ENCODE data around the gene RBM14. TPM values are rescaled to one million over a fixed set of nuclear protein-coding genes. Genes with fewer than 3 reads are reported as not detected.
A peak's percentile ranks its signal among the peaks of the same experiment; 100 is the strongest.
"Not testable (repeated sequence)": the region's sequence is repeated elsewhere in the genome, so short reads cannot be mapped to it uniquely, and the experiment has no call there.

Gene RBM14
- total RNA-seq, 4 donors from 2014 or later = 38.3 to 74.2 (median 55.7) TPM

DNA sequence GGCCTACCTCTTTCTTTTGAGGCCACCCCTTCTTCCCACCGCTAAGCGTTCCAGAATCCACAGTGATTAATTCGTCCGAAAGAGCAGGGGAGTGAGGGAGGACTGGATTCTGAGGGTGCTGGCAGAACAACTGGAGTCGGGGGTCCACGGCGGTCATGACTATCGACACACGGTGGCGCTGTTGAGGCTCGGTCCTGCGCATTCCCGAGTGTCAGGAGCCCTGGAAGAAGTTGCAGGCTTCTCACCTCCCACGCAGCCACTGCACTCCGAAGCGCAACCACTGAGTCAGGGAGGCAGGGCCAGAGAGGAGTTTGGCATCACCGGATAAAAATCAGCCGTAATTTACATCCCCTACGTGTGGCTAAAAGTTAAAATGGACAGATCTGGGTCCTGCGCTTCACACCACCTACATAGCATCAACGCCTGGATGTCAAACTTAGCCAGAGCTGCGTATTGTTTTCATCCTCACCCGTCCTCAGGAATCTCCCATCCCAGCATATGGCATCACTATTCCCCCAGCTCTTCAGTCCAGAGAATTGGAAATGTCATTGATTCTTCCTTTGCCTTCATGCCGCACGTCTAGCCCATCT, 37.3 kb upstream of the RBM14 start:
- peak; percentile 92 for DNase-seq (ENCODE audit: low spot score)
- peak; percentile 92 for ATAC-seq (ENCODE audit: low FRiP score)
- TF ChIP-seq, protein P1, sequence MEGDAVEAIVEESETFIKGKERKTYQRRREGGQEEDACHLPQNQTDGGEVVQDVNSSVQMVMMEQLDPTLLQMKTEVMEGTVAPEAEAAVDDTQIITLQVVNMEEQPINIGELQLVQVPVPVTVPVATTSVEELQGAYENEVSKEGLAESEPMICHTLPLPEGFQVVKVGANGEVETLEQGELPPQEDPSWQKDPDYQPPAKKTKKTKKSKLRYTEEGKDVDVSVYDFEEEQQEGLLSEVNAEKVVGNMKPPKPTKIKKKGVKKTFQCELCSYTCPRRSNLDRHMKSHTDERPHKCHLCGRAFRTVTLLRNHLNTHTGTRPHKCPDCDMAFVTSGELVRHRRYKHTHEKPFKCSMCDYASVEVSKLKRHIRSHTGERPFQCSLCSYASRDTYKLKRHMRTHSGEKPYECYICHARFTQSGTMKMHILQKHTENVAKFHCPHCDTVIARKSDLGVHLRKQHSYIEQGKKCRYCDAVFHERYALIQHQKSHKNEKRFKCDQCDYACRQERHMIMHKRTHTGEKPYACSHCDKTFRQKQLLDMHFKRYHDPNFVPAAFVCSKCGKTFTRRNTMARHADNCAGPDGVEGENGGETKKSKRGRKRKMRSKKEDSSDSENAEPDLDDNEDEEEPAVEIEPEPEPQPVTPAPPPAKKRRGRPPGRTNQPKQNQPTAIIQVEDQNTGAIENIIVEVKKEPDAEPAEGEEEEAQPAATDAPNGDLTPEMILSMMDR (IDR thresholded peaks at IDR 0.05) = peak in 2 of 3 donors; percentile 47 to 69

GRCh38 chr11:66580803-66581202, 35.6 kb upstream of the RBM14 start:
- DNase-seq (ENCODE audit: low spot score) (no peak), ATAC-seq (ENCODE audit: low FRiP score) (no peak)
- TF ChIP-seq, protein P1 (IDR thresholded peaks at IDR 0.05) = no peak

DNA sequence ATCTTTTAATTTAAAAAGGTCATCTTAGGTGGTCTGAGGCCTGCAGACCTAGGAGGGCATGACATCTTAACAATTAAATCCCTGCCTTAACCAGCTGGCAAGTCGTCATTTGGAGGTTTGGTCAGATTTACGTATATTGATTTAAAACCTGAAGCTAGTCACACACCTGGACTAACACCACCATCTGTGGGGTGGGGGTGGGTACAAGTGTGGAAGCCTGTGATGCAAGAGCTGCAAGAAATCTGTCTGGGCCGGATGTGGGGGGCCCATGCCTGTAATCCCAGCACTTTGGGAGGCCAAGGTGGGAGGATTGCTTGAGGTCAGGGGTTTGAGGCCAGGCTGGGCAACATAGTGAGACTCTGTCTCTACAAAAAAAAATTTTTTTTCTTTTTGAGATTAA, 35.2 kb upstream of the RBM14 start:
- TF ChIP-seq, protein P1 (IDR thresholded peaks at IDR 0.05) = no peak
- no peak for ATAC-seq (ENCODE audit: low FRiP score)

DNA sequence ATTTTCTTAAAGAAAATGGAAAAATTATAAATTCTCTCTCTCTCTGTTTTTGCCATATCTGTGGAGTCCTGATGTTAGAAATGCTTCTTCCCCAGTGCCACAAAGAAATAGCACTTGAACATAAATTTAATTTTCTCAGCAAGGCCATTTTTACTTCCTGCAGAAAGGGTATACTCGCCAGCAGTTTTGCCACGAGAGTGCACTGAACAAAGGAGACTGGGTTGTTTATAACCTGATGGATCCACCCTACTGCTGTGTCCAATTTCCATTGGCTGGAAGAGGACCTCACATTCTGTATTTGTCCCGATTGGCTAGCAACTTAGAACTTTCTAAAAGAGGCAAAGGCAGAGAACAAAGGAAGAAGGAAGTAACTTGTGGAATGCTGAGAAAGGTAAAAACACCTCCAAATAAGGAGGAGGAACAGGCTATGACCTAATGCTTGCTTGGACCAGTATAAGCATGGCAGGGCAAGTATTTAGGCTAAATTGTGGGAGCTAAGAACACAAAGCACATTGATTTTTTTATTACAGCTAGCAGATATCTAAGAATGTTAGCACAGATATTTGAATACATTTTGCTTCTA, 33.8 kb upstream of the RBM14 start:
- ATAC-seq (ENCODE audit: low FRiP score); DNase-seq (ENCODE audit: low spot score): not testable (repeated sequence)

More for the DNA sequence above, 35.2 kb upstream of the RBM14 start:
- no peak for DNase-seq (ENCODE audit: low spot score)

GRCh38 chr11:66585447-66585846, 31.0 kb upstream of the RBM14 start:
- not testable (repeated sequence) for DNase-seq (ENCODE audit: low spot score); ATAC-seq (ENCODE audit: low FRiP score)

- no peak for ATAC-seq (ENCODE audit: low FRiP score)
- TF ChIP-seq, protein P1 (IDR thresholded peaks at IDR 0.05) = no peak
- no peak for DNase-seq (ENCODE audit: low spot score)
Measured at GRCh38 chr11:66586136-66586535, 30.3 kb upstream of the RBM14 start.

- not testable (repeated sequence) for DNase-seq (ENCODE audit: low spot score); ATAC-seq (ENCODE audit: low FRiP score)
Measured at GRCh38 chr11:66589315-66589714, 27.1 kb upstream of the RBM14 start.

- no peak for ATAC-seq (ENCODE audit: low FRiP score)
Measured at GRCh38 chr11:66589996-66590675, 26.3 kb upstream of the RBM14 start.

More at GRCh38 chr11:66589996-66590675, 26.3 kb upstream of the RBM14 start:
- TF ChIP-seq, protein P1 (IDR thresholded peaks at IDR 0.05) = no peak
- DNase-seq (ENCODE audit: low spot score) = no peak

Data from omental fat pad (tissue), 4 donors.